GM12892 (cell line): Measurements from ENCODE around the gene MYOCD.

ENCODE experiments used
- DNase-seq: peaks from one replicate; pipeline ENCODE4 v3.0.0; 2011; ENCODE audit not compliant: insufficient read length
- FAIRE-seq: peaks from 2 replicates; lab custom pipeline; 2011; peaks lifted over from hg19 to GRCh38; lab: Jason Lieb, UNC
- POLR2A ChIP-seq: IDR thresholded peaks from 2 replicates; pipeline ENCODE4 v1.6.1; 2011; ENCODE audit warnings: low read depth, low read length, control low read depth
- POLR2AphosphoS5 ChIP-seq: IDR thresholded peaks from 2 replicates; pipeline ENCODE4 v1.6.1; 2011; ENCODE audit warnings: low read depth, low read length, control low read depth
- TAF1 ChIP-seq: IDR thresholded peaks from 2 replicates; pipeline ENCODE4 v1.6.1; 2011; ENCODE audit warnings: low read depth, mild to moderate bottlenecking, control low read depth, low read length, borderline replicate concordance

MYOCD gene

DNA sequence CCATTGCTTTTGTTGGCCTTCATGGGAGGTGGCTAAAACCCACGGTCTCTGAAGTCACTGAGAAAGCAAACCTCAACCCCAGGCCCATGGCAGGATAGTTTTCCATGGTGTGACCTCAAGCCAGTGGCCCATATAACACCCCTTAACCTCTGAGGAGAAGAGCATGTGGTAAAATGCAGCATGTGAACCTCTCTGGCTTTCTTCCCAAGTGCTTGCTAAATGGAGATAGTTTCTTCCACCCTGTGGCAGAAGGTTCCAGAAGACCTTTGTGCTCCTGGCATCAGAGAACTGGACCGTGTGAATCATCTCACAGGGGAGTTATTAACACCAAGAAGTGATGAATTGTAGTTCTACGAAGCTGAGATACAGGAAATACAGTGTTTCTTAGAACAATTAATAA lies 47.3 kb downstream of the MYOCD start:
- no peak for DNase-seq
- no peak for TF ChIP-seq POLR2AphosphoS5
- no peak for TF ChIP-seq POLR2A
- no peak for TF ChIP-seq TAF1
- FAIRE-seq: no peak

DNA sequence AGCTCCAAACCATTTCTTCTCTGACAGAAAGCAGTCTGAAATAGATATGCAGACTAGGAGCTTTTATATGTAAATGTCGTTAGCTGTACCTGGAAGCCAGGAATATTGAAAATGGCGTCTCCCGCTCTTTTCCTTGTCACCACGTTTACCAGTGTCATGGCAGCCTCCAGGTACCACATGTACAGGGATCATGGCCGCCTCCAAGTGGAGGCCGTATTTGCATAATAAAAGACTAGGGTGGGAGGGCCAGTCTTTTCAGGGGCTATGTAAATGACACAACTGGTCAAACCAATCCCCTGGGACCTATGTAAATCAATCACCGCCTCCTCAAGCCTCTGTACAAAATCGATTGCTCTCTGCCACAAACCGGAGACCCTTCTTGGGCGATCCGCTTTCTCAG lies 54.3 kb downstream of the MYOCD start:
- DNase-seq (no peak), FAIRE-seq (no peak)
- TF ChIP-seq POLR2AphosphoS5 (no peak), TAF1 (no peak), POLR2A (no peak)

DNA sequence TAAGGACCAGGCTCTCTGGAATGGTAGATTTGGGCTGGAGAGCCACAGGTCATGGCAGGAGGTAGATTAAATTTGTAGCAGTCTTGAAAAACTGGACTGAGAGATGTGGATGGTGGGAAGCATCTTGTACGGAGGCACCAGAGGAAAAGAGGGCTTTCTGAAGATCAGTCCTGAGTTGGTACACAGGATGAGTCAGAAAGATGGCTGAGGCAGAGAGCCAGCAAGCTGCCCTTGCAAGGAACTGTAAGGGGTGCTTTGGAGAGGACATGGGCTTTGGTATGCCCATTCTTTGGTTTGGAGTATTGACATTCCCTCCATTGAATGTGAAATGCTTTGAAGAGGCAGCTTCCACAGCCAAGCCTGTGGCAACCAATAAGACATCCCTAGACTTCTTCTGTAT lies 55.9 kb downstream of the MYOCD start:
- TF ChIP-seq POLR2AphosphoS5 (no peak), TAF1 (no peak), POLR2A (no peak)
- FAIRE-seq: no peak
- no peak for DNase-seq

DNA sequence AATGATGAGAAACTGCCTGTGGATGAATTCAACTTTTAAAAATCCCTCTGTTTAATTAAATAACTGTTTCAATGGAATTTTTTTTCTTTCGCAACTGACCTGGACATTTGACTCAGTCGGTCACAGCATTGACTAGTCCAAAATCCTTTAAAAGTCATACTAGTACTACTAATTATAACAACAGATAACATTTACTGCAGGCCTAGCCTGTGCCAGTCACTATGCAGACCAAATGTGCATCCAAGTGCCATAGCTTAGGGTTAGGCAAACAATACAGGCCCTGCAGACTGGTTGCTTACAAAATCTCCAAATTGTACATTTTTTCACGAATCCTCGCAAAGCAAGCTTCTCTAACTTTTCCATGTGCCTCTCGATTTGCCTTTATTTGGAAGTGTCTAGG lies 56.6 kb downstream of the MYOCD start:
- TF ChIP-seq POLR2A (no peak), POLR2AphosphoS5 (no peak), TAF1 (no peak)
- DNase-seq (no peak), FAIRE-seq (no peak)

DNA sequence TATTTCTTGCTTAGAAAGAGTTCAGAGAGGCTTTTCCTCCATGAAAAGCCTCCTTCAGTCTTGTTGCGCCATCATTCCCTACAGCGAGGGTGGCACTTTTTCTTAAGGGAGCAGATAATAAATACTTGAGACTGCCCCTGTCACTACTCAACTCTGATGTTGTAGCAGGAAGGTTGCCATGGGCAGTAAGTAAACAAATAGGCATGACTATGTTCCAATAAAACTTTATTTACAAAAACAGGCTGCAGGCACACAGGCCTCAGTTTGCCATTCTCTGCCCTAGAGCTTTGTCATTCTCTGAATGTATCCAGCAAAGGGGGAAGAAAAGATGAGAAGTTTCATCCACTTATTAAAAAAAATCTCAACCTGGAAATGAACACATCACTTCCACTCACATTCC lies 60.4 kb downstream of the MYOCD start:
- DNase-seq (no peak), FAIRE-seq (no peak)
- TF ChIP-seq POLR2AphosphoS5 (no peak), POLR2A (no peak), TAF1 (no peak)

DNA sequence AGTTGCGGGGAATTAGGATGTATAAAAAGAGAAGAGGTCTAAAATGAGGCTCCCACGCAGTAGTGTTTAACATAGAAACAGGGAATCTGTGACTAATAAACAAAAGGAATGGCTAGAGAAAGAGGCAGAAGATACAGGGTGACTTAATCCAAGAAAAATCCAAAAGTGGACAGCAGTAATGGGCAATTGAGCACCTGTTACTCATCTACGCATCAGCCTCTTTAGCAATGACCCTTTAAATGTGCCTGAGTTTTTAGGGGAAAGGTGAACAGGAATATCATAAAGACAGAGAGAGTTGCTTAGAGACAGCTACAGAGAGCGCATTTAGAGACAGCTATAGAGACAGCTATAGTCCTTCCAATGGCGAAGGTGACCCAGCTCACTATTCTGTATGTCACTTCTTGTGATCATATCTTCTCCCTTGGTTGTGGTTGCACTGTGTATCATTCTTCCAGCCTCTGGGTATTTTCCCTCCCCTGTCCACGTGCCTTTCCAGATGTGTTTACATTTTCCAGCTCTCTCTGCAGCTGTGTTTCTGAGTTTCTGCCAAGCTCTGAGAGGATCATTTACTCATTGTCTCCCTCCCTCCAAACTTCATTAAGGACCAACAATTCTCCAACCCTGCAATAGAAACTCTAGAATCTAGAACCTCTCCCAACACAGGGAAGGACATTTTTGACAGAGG lies 61.5 kb downstream of the MYOCD start:
- DNase-seq: no peak
- no peak for FAIRE-seq
- TF ChIP-seq TAF1 (no peak), POLR2A (no peak), POLR2AphosphoS5 (no peak)

DNA sequence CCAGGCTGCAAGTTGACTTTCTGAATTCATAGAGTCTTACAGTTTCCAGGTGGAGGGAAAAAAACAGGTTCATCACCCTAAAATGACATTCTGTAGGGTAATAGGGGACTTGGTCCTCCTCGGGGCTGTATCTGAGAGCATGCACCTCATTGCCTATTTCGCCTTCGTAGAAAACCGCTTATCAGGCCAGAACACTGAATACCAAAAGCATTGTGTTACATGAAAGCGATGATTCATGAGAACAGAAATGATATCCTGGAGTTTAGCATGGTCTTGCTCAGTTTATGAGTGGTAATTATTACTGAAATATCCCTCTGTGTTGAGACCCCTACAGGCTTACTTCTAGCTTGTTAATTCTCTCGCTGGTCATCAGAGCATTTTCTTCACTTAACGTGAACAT lies 62.2 kb downstream of the MYOCD start:
- FAIRE-seq (no peak), DNase-seq (no peak)
- TF ChIP-seq TAF1: no peak
- no peak for TF ChIP-seq POLR2A
- no peak for TF ChIP-seq POLR2AphosphoS5

DNA sequence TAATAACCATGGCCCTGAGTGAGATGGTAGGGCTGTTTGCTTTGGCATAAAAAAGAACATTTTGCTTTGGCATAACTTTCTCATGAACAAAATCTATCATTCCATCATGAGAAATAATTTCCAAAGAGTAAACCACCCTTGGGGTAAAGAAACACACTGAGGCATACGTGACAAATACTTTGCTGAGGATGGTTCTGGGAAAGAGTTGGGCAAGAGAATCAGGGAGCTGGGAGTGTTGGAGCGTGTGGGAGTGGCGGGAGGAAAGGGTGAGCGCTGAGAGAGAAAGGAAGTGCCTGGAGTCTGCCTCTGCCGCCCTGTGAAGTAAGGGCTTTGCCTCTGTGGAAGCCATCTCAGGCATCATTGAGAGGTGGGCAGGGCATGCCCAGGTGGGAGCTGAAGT lies 63.4 kb downstream of the MYOCD start:
- no peak for FAIRE-seq
- TF ChIP-seq TAF1: no peak
- TF ChIP-seq POLR2A: no peak
- TF ChIP-seq POLR2AphosphoS5: no peak
- no peak for DNase-seq

DNA sequence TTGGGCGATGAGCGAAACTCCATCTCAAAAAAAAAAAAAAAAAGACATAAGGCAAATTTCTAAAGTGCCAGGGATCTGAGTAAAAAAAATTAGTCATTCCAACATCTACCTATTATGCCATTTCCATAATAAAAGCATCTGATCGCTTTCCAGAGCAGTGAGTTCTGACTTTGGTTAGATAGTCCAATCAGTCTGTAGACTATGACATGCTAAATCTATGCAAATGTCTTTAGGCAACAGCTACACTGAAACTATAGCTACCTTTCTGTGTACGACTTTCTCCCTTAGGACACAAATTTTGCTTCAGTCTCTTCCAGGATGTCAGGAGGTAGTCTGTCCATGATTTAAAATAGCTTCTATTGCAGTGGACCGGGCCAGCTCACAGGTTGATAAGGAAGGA lies 64.7 kb downstream of the MYOCD start:
- DNase-seq (no peak), FAIRE-seq (no peak)
- no peak for TF ChIP-seq POLR2A
- TF ChIP-seq POLR2AphosphoS5: no peak
- TF ChIP-seq TAF1: no peak

DNA sequence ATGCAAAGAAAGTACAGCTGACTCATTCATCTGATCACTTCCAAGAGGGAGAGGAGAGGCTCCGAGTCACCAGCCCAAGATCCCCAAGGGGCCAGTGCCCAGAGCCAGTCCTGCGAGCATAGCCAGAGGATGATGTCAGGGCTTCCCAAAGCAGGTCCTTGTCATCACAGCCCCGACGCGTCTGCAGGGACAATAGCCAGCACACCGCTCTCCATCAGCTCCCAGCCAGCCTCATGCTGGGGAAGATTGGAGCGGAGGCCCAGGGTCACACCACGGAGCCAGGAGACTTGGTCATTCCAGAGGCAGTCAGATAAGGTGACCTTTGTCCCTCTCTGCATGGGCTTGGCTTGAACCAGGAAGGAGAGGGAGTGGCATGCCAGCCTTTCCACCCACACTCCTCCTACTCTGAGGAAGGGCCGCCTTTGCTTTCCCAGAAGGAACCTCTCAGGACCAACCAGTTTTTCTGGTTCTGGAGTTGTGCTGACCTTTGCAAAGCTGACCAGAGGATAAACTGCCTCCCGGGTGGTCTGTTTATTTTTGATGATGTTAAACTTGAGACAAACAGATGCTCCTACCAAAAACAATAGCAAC lies 65.3 kb downstream of the MYOCD start:
- no peak for TF ChIP-seq POLR2AphosphoS5
- TF ChIP-seq POLR2A: no peak
- no peak for TF ChIP-seq TAF1
- FAIRE-seq: no peak
- no peak for DNase-seq

DNA sequence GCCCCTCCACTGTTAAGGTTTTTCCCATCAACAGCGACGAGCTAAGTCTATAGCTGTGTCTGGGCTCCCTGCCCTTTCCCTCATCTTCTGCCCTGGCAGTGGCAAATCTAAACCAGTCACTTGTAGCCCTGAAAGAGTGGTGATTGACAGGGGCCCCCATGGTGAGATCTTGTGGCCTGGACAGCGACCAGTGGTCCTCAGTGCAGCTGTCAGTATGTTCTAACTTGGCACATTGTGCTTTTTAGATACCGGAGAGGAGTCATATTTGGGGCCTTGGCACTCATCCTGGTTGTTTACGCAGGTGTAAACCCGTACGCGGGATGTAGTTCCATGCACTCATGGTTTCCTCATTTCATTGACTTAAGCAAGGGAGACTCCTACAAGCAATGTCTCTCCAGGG lies 66.1 kb downstream of the MYOCD start:
- FAIRE-seq (no peak), DNase-seq (no peak)
- TF ChIP-seq POLR2A (no peak), POLR2AphosphoS5 (no peak), TAF1 (no peak)

DNA sequence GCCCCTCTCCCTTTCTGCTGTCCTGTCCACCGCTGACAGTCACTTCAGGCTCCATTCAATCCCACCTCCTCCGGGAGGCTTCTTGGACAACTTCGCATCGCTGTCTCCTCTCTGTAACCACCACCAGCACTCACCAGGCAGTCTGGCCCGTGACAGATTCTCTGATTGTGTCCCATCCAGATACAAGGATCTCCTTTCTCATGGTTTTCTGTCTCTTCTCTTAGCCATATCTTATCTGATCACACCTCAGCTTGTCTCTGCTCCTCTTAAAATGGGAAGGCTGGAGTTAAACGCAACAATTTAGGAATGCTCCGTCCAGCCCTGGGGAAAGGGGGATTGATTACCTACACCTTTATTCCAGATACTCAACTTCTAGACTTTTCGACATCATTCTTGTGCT lies 66.7 kb downstream of the MYOCD start:
- FAIRE-seq (no peak), DNase-seq (no peak)
- TF ChIP-seq TAF1: no peak
- TF ChIP-seq POLR2A: no peak
- TF ChIP-seq POLR2AphosphoS5: no peak

DNA sequence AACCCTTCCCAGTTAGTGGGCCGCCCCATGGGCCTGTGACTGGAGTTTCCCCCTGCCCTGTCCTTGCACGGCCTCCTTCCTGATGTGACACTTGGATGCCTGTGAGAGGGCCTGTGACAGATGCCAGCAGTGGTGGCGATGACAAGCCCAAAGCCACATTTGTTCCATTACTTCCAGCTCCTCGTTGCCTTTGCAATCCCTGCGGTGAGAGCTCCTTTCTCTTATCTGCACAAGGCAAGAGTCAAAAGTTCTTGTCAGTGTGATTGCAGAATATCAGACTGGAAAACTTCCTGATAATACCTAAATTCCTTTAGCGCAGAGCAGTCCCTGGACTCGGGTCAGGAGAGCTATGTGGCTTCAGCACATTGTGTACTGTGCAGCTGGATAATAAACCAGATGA lies 69.2 kb downstream of the MYOCD start:
- FAIRE-seq (no peak), DNase-seq (no peak)
- TF ChIP-seq POLR2AphosphoS5: no peak
- no peak for TF ChIP-seq POLR2A
- no peak for TF ChIP-seq TAF1
